ENCODE measurements around the gene GZF1.
"Not testable (repeated sequence)": the region's sequence is repeated elsewhere in the genome, so short reads cannot be mapped to it uniquely, and the experiment has no call there.

The GZF1 gene

GRCh38 chr20:23343590-23343989 lies 18.4 kb upstream of the GZF1 start:
- Histone ChIP-seq H3K27me3 (ENCODE audit: control insufficient read depth, insufficient read depth, low read length) (no peaks in the 10 kb centered on the region), H3K9me3 (ENCODE audit: control insufficient read depth, insufficient read depth, low read length) (no peaks in the 10 kb centered on the region), H3K27ac (ENCODE audit: low read length) (no peak overlapping the region), H3K4me1 (ENCODE audit: control insufficient read depth, insufficient read depth, low read length) (no peaks in the 10 kb centered on the region), H3K4me3 (ENCODE audit: low read length) (no peak overlapping the region), H3K36me3 (ENCODE audit: control insufficient read depth, insufficient read depth, low read length) (no peaks in the 10 kb centered on the region)
- DNase-seq (ENCODE audit: low read depth, low spot score), result no peak
- no CpG with 5 or more reads among the region's 1 CpG for WGBS (ENCODE audit: insufficient coverage, insufficient read length)

DNA sequence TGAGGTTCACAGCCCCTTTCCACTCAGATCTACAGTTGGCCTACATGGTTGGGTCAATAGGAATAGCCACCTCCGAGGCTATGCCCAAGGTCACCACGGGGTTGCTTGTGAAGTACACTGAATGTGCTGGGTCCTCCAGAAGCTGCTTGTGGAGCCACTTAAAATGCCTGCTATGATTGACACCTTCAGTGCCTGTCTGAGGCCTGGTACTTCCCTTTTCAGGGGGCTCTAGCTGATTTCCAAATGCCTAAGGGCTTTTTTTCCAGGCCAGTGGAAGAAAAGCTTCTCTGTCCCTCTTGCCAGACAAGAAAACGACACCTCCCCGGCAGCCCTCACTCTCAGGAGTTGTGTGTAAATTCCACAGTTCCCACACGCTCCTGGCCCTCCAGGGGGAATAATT lies 17.6 kb upstream of the GZF1 start:
- no peak for DNase-seq (ENCODE audit: low read depth, low spot score)
- Histone ChIP-seq H3K27ac (ENCODE audit: low read length) (no peak overlapping the region), H3K36me3 (ENCODE audit: control insufficient read depth, insufficient read depth, low read length) (no peaks in the 10 kb centered on the region), H3K4me1 (ENCODE audit: control insufficient read depth, insufficient read depth, low read length) (peaks cover 1% of the 10 kb centered on the region; the same call in 1 of the 2 replicates), H3K27me3 (ENCODE audit: control insufficient read depth, insufficient read depth, low read length) (no peaks in the 10 kb centered on the region), H3K4me3 (ENCODE audit: low read length) (no peak overlapping the region), H3K9me3 (ENCODE audit: control insufficient read depth, insufficient read depth, low read length) (no peaks in the 10 kb centered on the region)
- WGBS (ENCODE audit: insufficient coverage, insufficient read length), result no CpG with 5 or more reads among the region's 5 CpGs

- Histone ChIP-seq H3K4me1 (ENCODE audit: control insufficient read depth, insufficient read depth, low read length) (peaks cover 2% of the 10 kb centered on the region; the same call in 1 of the 2 replicates), H3K9me3 (ENCODE audit: control insufficient read depth, insufficient read depth, low read length) (no peaks in the 10 kb centered on the region), H3K4me3 (ENCODE audit: low read length) (no peak overlapping the region), H3K27ac (ENCODE audit: low read length) (no peak overlapping the region), H3K27me3 (ENCODE audit: control insufficient read depth, insufficient read depth, low read length) (no peaks in the 10 kb centered on the region), H3K36me3 (ENCODE audit: control insufficient read depth, insufficient read depth, low read length) (no peaks in the 10 kb centered on the region; the same call in 1 of the 2 replicates)
- WGBS (ENCODE audit: insufficient coverage, insufficient read length), result no CpG with 5 or more reads among the region's 4 CpGs
- no peak for DNase-seq (ENCODE audit: low read depth, low spot score)
These were observed 16.0 kb upstream of the GZF1 start for GRCh38 chr20:23346002-23346401.

DNA sequence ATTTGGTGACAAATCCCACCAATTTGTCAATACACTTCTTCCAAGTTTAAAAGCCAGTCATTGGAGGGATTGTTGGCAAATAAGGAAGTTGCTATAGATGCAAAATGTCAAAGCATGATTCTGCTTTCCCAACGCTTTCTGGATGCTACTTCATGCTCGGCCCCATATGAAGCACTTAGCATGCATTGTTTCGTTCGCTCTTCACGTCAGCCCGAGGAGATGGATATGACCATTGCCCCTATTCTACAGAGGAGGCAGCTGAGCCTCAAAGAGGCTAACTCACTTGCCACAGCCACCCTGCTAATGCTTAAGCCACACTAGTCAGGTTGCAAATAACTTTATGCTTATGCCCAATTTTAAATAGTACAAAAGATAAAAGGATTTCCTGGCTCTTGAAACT lies 14.2 kb upstream of the GZF1 start:
- WGBS (ENCODE audit: insufficient coverage, insufficient read length), result no CpG with 5 or more reads among the region's 6 CpGs

DNA sequence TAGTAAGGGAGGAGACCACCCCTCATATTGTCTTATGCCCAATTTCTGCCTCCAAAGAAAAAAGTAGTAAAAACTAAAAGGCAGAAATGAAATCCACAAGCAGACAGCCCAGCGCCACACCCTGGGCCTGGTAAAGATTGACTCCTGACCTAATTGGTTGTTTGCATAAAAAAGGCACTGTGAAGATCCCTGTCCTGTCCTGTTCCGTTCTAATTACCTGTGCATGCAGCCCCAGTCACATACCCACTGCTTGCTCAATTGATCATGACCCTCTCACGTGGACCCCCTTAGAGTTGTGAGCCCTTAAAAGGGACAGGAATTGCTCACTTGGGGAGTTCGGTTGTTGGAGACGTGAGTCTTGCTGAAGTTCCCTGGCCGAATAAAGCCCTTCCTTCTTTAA lies 13.5 kb upstream of the GZF1 start:
- not testable (repeated sequence) for H3K27ac ChIP-seq (ENCODE audit: low read length); H3K36me3 ChIP-seq (ENCODE audit: control insufficient read depth, insufficient read depth, low read length); H3K27me3 ChIP-seq (ENCODE audit: control insufficient read depth, insufficient read depth, low read length); H3K9me3 ChIP-seq (ENCODE audit: control insufficient read depth, insufficient read depth, low read length); H3K4me1 ChIP-seq (ENCODE audit: control insufficient read depth, insufficient read depth, low read length); H3K4me3 ChIP-seq (ENCODE audit: low read length); DNase-seq (ENCODE audit: low read depth, low spot score)
- WGBS (ENCODE audit: insufficient coverage, insufficient read length), result no CpG with 5 or more reads among the region's 6 CpGs

More for the DNA sequence above, 14.2 kb upstream of the GZF1 start:
- Histone ChIP-seq H3K27me3 (ENCODE audit: control insufficient read depth, insufficient read depth, low read length) (no peaks in the 10 kb centered on the region), H3K9me3 (ENCODE audit: control insufficient read depth, insufficient read depth, low read length) (no peaks in the 10 kb centered on the region), H3K4me3 (ENCODE audit: low read length) (no peak overlapping the region), H3K36me3 (ENCODE audit: control insufficient read depth, insufficient read depth, low read length) (no peaks in the 10 kb centered on the region; the same call in 1 of the 2 replicates), H3K4me1 (ENCODE audit: control insufficient read depth, insufficient read depth, low read length) (peaks cover 2% of the 10 kb centered on the region; the same call in 1 of the 2 replicates), H3K27ac (ENCODE audit: low read length) (no peak overlapping the region)
- no peak for DNase-seq (ENCODE audit: low read depth, low spot score)

- H3K27me3 ChIP-seq (ENCODE audit: control insufficient read depth, insufficient read depth, low read length), result no peaks in the 10 kb centered on the region
- no peak overlapping the region for H3K27ac ChIP-seq (ENCODE audit: low read length)
- H3K4me1 ChIP-seq (ENCODE audit: control insufficient read depth, insufficient read depth, low read length), result peaks cover 2% of the 10 kb centered on the region; the same call in 1 of the 2 replicates
- H3K36me3 ChIP-seq (ENCODE audit: control insufficient read depth, insufficient read depth, low read length), result peaks cover 2% of the 10 kb centered on the region; the same call in 1 of the 2 replicates
- WGBS (ENCODE audit: insufficient coverage, insufficient read length), result no CpG with 5 or more reads among the region's 23 CpGs
- H3K9me3 ChIP-seq (ENCODE audit: control insufficient read depth, insufficient read depth, low read length), result no peaks in the 10 kb centered on the region
- peak overlapping the region; percentile 90 for H3K4me3 ChIP-seq (ENCODE audit: low read length)
- DNase-seq (ENCODE audit: low read depth, low spot score), result no peak
These were observed 12.4 kb upstream of the GZF1 start for GRCh38 chr20:23349338-23350195.

DNA sequence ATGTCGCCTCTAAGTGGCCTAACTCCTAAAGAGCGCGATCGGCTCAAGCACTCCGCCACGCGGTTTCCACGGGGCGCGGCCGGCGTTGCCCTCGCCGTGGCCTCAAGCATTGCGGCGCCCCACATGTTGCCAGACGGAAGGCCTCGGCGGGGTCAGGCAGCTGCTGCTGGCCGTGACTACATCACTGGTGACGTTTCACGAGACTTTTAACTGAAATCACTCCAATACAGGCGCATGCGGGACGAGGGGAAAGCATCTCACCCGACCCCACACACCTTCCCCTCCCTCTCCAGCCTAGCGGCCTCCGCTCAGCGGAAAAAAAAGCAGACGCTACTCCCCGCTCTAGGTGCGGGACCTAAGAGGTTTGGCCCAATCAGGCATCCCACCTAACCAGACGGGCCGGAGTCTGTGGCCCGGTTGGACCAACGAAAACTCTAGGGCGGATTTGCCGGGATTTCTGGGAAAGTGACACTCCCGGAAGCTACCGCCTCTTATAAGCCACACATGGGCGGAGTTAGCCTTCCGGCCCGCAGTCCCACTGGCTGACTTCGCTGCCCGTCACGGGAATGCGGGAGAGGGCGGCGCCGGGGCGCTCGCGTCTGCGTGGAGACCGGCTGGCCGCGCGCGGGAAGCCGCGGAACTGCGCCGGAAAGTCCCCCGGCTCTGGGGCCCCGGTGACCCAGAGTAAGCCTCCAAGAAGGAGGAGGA lies 11.6 kb upstream of the GZF1 start, which contains the start of gene NXT1:
TSS of gene NXT1 (plus strand) at position 596 of the 708 bp plus-strand sequence. CDS start 3,251 bp downstream, outside the sequence.
- Histone ChIP-seq H3K27ac (ENCODE audit: low read length) (no peak within 1 kb of the TSS), H3K9me3 (ENCODE audit: control insufficient read depth, insufficient read depth, low read length) (no peaks in the 10 kb centered on the region), H3K4me1 (ENCODE audit: control insufficient read depth, insufficient read depth, low read length) (peaks cover 2% of the 10 kb centered on the region; the same call in 1 of the 2 replicates), H3K4me3 (ENCODE audit: low read length) (peak within 1 kb of the TSS; percentile 90), H3K27me3 (ENCODE audit: control insufficient read depth, insufficient read depth, low read length) (no peaks in the 10 kb centered on the region), H3K36me3 (ENCODE audit: control insufficient read depth, insufficient read depth, low read length) (peaks cover 2% of the 10 kb centered on the region)
- peak; percentile 91 for DNase-seq (ENCODE audit: low read depth, low spot score)
- no CpG with 5 or more reads among the region's 65 CpGs for WGBS (ENCODE audit: insufficient coverage, insufficient read length)

DNA sequence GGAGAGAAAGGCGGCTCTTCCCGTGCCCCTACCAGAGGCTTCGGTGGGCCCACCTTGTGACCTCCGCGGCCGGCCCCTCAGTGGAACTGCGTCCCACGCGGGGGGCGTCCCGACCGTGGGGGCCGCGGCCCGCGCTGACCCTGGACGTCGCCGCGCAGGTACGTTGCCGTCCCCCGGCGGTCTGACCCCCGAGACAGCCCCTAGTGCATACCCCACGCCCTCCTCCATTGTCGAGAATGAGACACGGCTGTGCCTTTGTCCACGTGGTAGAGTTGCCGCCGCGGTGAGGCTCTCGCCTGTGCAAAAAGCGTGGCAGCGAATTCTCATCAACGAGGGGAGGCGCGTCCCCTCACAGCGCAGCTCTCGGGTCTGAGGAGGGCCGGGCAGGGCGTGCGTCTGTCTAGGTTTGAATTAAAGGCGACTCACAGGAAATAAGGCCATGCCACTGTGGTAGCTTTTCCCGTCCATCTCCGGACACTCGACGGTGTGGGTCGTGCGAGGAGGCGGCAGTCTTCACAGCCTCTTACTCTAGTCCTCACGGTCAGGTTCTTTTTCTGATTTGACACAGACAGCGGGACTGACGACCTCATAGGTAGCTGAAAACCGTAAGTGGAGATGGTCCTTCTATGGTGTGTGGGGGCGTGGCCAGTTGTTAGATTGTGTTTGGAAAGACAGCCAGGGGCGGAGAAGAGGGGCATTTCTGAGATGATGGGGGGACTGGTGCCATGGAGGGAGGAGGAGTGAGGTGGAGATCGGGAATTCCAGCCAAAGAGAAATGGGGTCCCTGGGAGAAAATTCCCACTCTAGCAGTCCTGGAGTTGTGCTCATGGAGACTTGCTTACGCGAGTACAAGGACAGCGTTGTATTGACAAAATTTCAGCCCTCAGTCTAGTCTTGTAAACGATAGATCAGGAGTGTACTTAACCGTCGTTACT lies 10.8 kb upstream of the GZF1 start:
- DNase-seq (ENCODE audit: low read depth, low spot score), result no peak
- Histone ChIP-seq H3K36me3 (ENCODE audit: control insufficient read depth, insufficient read depth, low read length) (peaks cover 2% of the 10 kb centered on the region), H3K27ac (ENCODE audit: low read length) (no peak overlapping the region), H3K4me3 (ENCODE audit: low read length) (peak overlapping the region; percentile 90), H3K9me3 (ENCODE audit: control insufficient read depth, insufficient read depth, low read length) (no peaks in the 10 kb centered on the region), H3K27me3 (ENCODE audit: control insufficient read depth, insufficient read depth, low read length) (no peaks in the 10 kb centered on the region), H3K4me1 (ENCODE audit: control insufficient read depth, insufficient read depth, low read length) (peaks cover 2% of the 10 kb centered on the region)
- no CpG with 5 or more reads among the region's 64 CpGs for WGBS (ENCODE audit: insufficient coverage, insufficient read length)

- H3K27ac ChIP-seq (ENCODE audit: low read length), result no peak overlapping the region
- peaks cover 2% of the 10 kb centered on the region; the same call in 1 of the 2 replicates for H3K36me3 ChIP-seq (ENCODE audit: control insufficient read depth, insufficient read depth, low read length)
- DNase-seq (ENCODE audit: low read depth, low spot score), result no peak
- H3K27me3 ChIP-seq (ENCODE audit: control insufficient read depth, insufficient read depth, low read length), result no peaks in the 10 kb centered on the region
- H3K4me1 ChIP-seq (ENCODE audit: control insufficient read depth, insufficient read depth, low read length), result peaks cover 2% of the 10 kb centered on the region
- peak overlapping the region; percentile 16; the same call in 1 of the 2 replicates for H3K4me3 ChIP-seq (ENCODE audit: low read length)
- no CpG with 5 or more reads among the region's 27 CpGs for WGBS (ENCODE audit: insufficient coverage, insufficient read length)
- H3K9me3 ChIP-seq (ENCODE audit: control insufficient read depth, insufficient read depth, low read length), result no peaks in the 10 kb centered on the region
These were observed 5.8 kb upstream of the GZF1 start for GRCh38 chr20:23356203-23356602.

Data from iPS DF 6.9 (cell line).